Activated CD8-positive, alpha-beta memory T cell treated with anti-CD3 and anti-CD28 coated beads for 4 hours (primary cell): ENCODE measurements around the gene CRLF3.
"Not testable (repeated sequence)": the region's sequence is repeated elsewhere in the genome, so short reads cannot be mapped to it uniquely, and the experiment has no call there.

Experiments
- DNase-seq, 2 donors: peaks; one replicate each; pipeline ENCODE4 v3.0.0-alpha.2; 2020; ENCODE audit warnings: low read depth in 2 of 2

Gene CRLF3

DNA sequence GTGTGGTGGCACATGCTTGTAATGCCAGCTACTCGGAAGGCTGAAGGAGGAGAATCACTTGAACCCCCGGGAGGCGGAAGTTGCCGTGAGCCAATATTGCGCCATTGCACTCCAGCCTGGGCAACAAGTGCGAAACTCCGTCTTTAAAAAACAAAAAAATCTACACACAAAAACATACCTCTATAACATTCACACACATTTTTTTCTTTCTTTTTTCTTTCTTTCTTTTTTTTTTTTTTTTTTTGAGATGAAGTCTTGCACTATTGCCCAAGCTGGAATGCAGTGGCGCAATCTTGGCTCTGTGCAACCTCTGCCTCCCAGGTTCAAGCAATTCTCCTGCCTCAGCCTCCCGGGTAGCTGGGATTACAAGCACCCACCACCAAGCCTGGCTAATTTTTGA lies 9.6 kb downstream of the CRLF3 start:
- not testable (repeated sequence) for DNase-seq

DNA sequence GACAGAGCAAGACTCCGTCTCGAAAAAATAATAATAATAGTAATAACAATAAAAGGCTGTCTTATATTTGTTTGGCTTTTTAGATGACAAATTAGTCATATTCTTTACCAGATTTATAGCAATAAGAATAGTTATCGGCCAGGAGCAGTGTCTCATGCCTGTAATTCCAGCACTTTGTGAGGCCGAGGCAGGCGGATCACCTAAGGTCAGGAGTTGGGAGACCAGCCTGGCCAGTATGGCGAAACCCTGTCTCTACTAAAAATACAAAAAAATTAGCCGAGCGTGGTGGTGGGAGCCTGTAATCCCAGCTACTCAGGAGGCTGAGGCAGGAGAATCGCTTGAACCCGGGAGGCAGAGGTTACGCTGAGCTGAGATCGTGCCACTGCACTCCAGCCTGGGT lies 10.3 kb downstream of the CRLF3 start:
- DNase-seq: not testable (repeated sequence)

DNA sequence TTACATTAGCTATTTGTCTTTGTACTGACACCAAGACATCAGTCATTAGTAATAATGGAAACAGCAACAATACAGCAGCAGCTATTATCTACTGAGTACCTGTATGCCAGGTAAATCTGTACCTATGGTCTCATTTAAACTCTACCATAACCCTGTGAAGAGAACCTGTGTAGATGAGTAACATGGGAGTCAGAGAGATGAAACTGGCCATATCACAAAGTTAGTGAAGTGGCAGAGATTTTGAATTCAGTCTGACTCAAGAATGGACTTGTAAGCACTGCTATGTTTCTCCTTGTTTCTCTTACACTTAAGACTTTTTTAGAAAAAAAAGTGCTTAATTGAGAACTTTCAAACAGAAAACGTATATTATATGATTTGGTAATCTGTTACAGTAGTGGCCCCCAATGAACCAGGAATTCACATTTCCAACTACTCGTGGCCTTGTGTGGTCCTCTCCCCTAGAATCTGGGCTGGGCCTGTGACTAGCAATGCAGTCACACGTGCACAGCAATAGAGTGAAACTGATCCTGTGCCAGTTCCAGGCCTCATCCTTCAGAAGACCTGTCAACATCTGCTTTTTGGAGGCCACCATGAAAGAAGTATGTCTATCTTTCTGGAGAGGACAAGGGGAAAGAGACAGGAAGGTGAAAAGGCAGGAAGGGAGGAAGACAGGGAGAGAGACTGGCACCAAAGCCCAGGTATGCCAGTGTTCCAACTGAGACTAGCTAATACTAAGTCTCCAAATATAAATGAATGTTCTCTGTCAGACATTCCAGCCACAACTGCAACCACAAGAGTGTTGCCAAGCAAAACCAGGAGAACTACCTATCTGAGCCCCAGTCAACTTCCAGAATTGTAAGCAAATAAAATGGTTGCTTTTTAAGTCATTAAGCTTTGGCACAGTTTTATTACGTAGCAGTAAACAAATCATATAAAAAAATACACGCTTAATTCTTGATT lies 12.0 kb downstream of the CRLF3 start:
- no peak for DNase-seq

DNA sequence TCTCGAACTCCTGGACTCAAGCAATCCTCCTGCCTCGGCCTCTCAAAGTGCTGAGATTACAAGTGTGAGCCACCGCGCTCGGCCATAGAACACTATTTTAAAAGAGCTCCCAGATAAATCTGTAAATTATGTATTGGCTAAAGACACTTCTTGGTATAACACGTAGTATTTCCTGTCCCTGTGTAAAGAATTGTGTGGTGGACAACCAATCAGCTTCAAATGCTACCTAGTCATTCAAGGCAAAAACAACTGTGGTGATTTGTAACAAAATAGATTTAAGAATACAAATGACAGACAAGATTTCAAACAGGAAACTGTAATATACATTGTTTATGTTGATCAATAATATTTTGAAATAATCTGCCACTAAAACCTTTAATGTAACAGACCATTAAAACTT lies 14.6 kb downstream of the CRLF3 start:
- no peak for DNase-seq

DNA sequence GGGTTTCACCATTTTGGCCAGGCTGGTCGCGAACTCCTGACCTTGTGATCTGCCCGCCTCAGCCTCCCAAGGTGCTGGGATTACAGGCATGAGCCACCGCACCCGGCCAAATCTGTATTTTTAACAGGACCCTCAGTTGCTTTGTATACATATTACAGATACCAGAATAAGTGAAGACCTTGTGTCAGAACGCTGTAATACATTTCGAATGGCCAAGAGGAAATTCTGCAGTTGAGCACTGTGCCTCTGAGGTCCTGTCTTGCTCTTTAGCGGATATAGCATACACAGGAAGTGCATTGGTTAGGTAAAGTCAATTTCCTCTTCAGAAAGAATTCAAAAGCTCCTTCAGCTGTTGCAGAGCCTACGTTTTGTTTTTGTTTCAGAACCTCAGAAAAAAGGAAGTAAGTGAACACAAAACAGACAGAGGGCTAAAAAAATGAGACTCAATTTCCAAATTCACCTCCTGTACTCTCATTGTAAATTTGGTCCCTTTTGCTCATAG lies 15.7 kb downstream of the CRLF3 start:
- DNase-seq: no peak

DNA sequence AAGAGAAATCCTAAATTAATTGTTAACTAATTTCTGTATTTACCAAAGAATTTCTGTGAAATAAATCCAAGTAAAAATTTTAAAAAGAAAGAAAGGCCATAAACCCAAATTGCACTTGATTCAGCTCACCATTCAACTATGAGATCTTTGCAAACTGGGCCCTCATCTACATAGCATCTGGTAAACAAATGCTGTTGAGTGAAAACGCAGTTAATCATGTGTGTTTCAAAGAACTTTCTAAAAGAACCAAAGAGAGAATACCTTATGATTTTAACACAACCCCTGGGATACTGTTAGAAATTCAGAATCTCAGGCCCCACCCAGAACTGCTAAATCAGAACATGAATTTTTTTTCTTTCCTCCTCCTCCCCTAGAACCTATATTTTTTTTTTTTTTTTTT lies 16.6 kb downstream of the CRLF3 start:
- no peak for DNase-seq

DNA sequence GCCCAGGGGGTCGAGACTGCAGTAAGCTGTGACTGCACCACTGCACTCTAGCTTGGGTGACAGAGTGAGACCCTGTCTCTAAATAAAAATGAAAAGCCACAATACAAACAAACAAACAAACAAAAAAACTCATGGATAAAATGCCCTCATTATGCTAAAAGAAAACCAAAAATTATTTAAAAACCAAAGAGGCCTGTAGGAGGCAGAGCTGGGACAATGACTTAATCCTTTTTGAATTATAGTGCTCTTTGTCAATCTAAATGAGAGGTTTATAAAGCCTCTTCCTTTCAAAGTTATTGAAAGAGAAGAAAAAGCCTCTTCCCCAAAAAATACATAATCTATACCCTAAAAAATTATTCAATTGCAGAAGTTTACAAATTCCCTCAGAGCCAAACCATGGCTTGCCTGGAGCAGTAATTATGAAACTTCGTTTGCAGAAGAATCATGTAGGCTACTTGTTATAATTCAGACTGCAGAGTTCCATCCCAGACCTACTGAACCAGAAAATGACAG lies 18.5 kb downstream of the CRLF3 start:
- DNase-seq: no peak

DNA sequence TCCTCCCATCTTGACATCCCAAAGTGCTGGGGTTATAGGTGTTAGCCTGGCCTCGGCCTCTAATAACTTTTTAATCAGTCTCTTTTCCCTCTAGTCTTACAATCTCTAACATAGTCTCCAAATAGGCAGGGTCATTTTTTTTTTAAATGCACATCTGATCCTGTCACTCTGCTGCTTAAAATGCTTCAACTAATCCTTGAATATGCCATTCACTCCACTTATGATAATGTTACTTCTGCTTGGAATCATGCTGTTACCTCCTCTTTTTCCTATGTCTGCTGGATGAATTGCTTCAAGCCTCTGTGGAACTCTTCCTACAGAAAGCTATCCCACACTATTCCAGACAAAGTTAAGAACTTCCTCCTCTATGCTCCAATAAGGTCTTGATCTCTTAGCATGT lies 22.8 kb downstream of the CRLF3 start:
- no peak for DNase-seq

DNA sequence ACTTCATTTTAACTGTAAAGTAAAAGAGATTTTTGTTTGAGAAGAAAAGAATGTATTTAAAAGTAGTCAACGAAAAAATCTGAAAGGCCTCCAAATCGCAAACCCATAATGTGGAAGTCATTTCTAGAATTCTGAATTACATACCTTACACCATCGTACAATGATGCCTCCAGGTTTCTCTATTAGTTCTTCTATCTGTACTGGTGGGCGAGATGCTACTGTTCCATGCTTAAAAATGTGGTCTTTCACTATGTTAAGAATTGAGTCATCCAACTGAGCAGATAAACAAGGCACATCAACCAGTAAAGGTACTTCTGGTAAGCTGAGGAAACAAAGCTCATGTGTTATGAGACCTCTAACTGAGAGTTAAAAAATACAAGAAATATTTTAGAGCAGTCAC lies 28.5 kb downstream of the CRLF3 start:
- no peak for DNase-seq

DNA sequence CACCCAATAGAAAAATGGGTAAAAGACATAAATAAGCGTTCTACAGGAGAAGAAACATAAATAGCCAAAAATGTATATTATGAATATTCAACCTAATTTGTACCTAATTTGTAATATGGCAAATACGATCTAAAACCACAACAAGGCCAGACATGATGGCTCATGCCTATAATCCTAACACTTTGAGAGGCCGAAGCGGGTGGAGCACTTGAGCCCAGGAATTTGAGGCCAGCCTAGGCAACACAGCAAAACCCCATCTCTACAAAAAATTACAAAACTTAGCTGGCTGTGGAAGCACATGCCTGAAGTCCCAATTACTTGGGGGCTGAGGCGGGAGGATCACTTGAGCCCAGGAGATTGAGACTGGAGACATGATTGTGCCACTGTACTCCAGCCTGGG lies 30.1 kb downstream of the CRLF3 start:
- DNase-seq: no peak

DNA sequence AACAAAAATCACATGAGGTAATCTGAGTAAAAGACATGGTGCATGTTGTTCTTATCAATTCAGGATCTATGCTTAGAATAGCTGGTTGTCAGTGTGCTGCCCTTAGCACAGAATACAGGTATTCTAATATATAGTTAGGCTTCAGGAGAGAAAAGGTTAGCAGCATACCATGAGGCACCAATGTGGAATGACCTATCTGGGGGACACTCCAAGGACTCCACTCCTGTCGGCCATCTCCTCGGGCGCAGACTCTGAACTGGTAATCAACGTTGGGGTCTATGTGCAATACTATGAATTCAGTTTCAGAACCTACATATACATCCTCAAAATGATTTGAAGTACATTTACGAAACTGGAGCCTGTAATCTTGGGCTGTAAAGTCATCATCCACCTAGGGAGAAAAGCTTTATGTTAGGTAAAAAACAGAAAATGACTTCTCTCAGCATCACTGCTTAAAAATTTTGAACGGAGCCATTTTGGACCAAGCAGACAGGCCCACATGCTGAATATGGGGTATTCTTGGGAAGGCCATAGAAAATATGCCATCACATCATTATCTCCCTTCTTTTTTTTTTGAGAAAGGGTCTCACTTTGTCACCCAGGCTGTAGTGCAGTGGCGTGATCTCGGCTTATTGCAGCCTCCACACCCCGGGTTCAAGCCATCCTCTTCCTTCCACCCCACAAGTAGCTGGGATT lies 31.1 kb downstream of the CRLF3 start:
- no peak for DNase-seq

DNA sequence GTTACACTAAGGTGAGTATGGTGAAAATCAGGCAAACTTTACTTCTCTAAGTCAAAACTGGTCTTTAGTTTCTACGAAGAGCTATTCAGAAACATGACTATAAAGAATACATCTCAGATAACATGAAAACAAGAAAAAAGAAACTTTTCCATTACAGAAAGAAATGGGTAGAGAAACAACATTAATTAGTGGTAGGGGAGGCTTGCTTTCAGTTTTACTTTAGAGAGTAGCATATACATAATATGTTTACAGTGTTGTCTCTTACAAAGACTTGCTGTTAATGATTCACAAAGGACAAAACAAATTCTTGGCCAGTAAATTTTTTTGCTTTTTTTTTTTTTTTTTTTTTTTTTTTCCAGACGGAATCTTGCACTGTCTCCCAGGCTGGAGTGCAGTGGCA lies 34.2 kb downstream of the CRLF3 start:
- DNase-seq: no peak

DNA sequence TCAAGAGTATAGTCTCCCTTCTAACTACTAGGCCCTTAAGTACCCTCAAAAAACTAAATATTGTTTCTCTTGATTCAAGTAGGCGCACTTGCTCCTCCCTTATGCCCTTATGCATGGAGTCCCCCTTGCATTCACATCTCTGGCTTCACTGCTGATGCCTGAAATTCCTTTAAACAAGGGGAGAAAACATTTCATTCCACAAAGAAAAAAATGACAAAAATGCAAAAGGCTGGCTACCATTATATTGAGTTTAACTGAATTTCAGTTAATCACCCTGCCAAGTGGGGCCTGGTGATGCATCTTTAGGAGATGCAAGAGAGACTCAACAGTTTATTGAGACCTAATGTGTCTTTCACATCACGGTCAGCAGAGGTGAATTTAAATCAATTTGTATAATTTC lies 35.6 kb downstream of the CRLF3 start:
- DNase-seq: no peak

DNA sequence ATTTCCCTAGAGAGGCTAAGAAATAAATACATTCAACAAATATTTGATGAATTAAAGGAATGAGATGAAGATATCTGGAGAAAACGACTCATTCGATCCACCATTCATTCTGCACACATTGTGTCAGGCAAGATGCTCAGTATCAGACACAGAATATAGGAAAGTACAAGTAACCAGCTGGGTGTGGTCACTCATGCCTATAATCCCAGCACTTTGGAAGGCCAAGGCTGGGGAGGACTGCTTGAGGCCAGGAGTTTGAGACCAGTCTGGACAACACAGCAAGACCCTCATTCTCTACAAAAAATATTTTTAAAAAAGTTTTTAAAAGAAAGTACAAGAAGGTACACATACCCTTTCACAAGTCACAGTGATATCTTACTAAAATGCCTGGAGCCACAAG lies 42.3 kb downstream of the CRLF3 start:
- no peak for DNase-seq

DNA sequence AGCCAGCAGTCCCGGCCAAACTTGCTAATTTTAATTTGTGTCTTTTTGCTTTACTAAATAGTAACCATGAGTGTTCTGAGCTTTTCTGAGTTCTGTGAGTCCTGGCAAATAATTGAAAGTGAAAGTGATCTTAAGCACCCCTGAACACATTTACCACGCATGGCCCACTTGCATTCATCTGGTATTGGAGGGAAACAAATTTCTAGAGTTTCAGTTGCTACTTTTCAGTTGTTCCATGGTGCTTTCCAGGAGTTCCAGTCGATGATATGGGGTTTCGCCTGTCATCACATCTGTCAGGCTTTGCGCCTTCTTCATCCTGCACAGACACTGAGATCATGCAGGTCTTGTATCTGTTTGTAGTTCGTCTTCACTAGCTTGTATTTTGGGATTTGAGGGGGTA lies 44.1 kb downstream of the CRLF3 start:
- no peak for DNase-seq

DNA sequence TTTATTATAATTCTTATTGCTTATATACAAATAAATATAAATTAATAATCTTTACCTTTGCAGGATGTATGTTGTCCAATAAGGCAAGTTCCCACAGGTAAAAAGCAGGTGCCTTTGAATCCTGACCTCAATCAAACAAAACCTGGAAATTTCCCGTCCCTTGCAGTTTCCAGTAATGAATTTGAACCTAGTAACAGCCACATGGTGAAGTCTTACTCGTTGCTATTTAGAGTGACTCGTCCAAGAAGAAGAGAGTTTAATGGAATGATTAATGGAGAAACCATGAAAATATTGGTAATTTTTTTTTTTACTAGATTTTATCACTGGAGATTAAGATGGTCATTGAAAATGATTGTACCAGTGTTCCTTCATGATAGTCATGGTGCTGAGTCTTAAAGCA lies 55.7 kb downstream of the CRLF3 start:
- not testable (repeated sequence) for DNase-seq

DNA sequence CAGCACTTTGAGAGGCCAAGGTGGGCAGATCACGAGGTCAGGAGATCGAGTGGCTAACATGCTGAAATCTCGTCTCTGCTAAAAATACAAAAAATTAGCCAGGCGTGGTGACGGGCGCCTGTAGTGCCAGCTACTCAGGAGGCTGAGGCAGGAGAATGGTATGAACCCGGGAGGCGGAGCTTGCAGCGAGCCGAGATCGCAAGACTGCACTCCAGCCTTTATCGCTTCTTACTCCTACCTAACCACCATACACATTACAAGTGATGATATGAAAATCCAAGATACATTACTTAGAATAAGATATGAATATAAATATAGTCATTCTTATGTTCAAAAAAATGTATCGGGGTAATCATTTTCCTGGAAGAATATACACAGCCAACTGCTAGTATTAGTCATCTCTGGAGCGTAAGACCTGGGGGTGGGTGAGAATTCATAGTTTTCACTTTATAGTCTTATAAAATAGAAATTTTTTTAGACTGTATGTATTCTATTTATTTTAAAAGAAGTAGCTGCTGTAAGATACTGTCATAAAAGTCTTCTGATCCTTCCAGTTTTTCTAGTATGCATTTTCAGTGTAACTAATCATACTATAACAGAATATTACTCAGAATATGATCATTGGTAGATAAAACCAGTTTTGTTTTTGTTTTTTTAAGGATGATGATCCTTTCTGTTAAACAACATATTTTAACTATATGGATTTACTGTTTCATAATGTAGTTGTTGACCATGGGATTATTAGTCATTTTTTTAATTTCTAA lies 56.7 kb downstream of the CRLF3 start:
- DNase-seq: not testable (repeated sequence)

DNA sequence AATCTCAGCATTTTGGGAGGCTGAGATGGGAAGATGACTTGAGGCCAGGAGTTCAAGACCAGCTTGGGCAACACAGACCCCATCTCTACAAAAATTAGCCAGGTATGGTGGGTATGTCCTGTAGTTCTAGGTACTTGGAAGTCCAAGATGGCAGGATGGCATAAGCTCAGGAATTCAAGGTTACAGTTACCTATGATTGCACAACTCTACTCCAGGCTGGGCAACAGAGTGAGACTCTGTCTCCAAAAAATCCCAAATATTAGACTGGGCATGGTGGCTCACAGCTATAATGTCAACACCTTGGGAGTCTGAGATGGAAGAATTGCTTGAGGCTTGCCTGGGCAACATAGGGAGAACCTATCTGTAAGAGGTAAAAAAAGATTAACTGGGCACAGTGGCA lies 63.4 kb downstream of the CRLF3 start:
- DNase-seq: no peak

DNA sequence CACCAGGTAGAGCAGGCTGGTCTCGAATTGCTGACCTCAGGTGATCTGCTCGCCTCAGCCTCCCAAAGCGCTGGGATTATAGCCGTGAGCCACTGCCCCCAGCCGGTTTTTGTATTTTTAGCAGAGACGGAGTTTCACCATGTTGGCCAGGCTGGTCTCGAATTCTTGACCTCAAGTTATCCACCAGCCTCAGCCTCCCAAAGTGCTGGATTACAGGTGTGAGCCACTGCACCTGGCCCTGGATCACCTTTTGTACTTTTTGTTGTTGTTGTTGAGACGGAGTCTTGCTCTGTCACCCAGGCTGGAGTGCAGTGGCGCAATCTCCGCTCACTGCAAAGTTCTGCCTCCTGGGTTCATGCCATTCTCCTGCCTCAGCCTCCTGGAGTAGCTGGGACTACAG lies 71.2 kb downstream of the CRLF3 start:
- not testable (repeated sequence) for DNase-seq

DNA sequence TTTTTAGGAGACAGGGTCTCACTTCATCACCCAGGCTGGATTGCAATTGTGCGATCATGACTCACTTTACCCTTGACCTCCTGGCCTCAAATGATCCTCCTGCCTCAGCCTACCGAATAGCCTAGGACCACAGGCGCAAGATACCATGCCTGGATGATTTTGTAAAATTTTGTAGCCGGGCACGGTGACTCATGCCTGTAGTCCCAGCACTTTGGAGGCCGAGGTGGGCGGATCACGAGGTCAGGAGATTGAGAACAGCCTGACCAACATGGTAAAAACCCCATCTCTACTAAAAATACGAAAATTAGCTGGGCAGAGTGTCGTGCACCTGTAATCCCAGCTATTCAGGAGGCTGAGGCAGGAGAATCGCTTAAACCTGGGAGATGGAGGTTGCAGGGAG lies 73.5 kb downstream of the CRLF3 start:
- DNase-seq: not testable (repeated sequence)

DNA sequence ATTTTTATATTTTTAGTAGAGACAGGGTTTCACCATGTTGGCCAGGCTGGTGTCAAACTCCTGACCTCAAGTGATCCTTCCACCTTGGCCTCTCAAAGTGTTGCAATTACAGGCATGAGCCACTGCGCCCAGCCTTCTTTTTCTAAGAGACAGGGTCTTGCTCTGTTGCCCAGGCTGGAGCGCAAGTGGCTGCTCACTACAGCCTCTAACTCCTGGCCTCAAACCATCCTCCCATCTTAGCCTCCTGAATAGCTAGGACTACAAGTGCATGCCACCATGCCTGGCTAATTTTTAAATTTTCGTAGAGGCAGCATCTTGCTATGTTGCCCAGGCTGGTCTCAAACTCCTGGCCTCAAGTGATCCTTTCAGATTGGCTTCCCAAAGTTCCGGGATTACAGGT lies 76.9 kb downstream of the CRLF3 start:
- DNase-seq: not testable (repeated sequence)

DNA sequence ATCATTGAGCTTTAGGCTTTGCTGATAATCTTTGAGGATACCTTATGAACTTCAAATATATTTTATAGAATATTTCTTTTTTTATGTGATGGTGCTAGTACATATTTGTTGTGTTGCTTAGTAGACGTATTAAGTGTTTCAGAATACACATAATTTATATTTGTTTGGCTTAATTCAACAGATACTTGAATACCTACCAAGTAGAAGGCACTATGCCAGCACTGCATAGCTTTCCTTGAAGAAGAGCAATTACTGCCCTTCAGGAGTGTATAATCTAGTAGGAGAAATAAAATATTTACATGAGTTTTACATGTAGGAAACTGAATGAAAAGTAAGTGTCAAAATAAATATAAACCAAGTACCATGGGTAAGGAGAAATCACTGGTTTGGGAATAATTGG lies 81.8 kb downstream of the CRLF3 start:
- not testable (repeated sequence) for DNase-seq
